Kidney capillary endothelial cell (primary cell): ENCODE data around the gene S100A7A.
"Not testable (repeated sequence)": the region's sequence is repeated elsewhere in the genome, so short reads cannot be mapped to it uniquely, and the experiment has no call there.

ENCODE experiments used
- DNase-seq: peaks from one replicate; pipeline ENCODE4 v3.0.0-alpha.2; 2018; ENCODE audit warnings: low spot score

The S100A7A gene

DNA sequence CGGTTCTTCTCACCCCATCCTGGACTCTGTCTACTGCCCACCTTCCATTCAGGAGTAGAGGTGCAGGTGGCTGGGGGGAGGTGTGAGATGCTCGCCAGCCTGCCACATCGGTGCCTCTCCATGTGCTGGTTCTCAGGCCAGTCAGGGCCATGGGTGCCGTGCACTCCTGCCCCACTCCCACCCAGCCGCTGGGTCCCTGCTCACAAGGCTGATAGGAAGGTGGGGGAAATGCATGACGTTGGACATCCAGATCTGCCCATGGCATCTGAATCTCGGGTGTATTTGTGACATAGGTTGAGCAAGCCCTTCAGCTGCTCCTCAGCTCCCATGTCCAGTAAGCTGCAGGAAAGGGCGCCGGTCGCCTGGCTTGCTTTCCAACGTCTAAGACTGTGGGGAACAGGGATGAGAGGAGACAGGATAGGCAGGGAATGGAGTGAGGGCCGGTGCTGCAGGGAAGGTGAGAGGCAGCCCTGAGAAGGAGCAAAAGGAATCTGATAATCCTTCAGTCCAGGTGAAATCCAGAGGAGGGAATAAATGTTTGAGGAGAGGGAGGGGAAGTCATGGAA lies 11.8 kb downstream of the S100A7A start:
- no peak for DNase-seq

GRCh38 chr1:153428791-153429190 lies 12.5 kb downstream of the S100A7A start:
- DNase-seq: no peak

DNA sequence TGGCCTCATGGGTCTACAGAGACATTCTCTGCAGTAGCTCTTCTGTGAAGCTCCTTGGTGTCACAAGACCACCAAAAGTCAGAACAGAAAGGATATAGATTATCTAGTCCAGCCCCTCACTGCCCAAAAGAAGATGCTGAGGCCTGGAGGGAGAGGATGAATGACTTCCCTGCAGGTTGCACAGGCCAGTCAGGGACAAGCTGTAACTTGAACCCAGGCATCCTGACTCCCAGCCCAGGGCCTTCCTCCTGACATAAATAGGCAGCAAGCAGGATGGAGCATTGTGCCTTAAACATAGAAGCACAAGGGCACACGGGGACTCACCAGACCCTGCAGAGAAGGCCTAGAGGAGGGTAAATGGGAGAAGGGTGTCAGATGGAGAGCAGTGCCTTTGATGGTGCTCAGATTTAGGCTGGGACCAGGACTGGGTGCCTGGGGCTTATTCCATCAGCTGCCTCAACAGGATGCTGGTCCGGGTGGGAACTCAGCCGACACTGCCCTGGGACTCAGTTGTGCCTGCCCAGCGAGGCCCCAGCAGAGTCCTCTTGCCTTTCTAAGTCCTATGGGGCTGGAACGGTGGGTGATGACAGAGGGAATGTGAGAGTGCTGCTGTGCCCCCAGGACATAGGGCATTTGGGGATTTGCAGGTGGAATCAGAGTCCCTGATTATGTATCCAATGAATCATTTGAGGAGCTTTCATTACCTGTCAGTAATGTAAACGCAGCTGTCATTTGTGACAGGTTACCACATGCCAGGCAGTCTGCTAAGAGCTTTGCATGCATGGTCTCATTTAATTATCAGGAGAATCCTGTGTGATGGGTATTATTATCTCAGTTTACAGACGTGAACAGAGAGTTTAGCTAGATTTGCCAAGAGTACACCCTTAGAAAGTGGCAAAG lies 13.2 kb downstream of the S100A7A start:
- no peak for DNase-seq

DNA sequence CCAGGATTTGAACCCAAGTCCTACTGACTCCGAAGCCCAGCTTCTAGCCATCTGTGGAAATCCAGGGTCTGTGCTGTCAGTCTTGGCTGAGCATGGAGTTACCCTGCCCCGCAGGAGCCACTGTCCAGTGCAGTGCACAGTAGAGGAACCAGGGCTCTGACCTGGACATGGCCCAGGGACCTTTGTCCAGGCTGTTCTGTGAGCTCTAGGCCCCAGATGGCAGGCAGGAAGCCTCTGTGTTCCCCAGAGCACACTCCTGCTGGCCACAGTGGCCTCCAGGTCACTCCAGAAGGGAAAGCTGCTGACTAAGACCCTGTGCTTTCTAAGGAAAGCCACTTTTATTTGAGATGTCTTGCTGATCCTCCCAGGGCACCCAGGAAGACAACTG lies 13.8 kb downstream of the S100A7A start:
- DNase-seq: no peak

GRCh38 chr1:153430561-153430960 lies 14.2 kb downstream of the S100A7A start:
- DNase-seq: no peak

DNA sequence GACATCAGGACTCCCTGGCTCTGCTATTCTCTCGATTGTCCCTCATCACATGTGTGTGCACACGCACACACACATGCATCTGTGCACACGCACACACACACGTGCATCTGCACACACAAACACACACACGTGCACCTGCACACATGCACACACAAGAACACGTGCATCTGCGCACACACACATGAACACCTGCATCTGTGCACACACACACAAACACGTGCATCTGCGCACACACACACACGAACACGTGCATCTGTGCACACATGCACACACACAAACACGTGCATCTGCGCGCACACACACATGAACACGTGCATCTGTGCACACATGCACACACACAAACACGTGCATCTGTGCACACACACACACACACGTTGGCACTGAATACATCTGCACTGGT lies 14.7 kb downstream of the S100A7A start:
- DNase-seq: no peak

DNA sequence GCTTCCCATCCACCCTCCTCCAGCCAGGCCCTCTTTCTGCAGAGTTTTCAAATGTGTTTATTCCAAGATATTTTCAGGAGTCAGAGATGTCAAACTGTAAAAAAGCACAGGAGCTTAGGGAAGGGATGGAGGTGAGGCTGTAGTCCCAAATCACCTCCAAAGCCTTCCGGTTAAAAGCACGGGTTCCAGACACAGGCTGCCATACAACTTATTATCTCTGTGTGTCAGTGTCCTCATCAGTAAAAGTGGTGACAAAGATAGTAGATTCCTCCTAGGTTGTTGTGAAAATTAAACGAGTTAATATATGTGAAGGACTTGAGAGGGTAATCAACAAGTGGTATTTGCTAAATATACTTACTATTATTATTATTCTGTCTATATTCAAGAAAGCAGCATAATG lies 15.1 kb downstream of the S100A7A start:
- no peak for DNase-seq

GRCh38 chr1:153431928-153432327 lies 15.6 kb downstream of the S100A7A start:
- no peak for DNase-seq

- DNase-seq: no peak
Observed at GRCh38 chr1:153432874-153433681, 16.8 kb downstream of the S100A7A start.

DNA sequence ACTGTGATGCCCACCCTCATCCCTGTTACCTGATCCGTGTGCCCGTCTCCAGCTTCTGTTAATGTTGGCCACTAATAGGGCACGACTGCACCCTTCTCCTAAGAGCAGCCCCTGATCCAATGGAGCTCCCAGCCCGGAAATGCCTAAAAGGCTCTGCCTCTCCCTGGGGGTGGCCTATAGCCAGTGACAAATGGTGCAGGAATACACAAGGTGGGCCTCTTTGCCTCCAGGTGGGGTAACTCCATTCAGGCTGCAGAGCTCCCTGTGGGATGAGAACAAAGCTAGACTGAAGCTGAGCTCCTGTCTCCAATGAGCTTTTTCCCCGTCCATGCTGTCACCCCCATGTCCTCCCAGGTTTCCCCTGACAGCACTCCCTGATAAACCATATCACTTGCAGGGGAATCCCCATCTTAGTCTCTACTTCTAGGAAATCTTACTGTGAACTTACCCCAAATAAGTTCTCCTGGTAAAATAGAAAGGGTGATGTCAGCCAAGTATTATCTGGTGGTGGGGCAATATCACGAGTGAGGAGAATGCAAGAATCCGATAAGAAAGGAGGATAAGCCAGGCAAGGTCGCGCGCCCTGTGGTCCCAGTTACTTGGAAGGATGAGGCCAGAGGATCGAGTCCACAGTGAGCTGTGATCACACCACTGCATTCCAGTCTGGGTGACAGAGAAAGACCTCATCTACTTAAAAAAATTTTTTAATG lies 18.6 kb downstream of the S100A7A start:
- DNase-seq: no peak

DNA sequence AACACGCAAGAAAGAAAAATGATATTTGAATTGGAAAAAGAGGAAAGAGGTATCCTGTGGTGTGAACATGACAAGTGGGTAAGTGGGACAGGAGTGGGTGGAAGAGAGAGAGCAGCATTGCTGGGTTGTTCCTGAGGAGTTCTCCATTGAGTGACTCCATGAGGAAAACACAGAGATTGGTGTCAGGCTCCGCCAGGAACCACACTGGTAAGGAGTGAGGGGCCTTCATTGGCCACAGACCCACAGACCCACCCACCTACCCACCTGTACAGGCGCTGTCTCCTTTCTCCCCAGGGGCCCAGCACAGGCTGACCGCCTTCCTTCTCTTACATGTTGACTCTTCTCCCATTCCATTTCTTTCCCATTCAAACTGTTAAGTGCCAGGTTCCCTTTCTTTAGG lies 20.9 kb downstream of the S100A7A start:
- no peak for DNase-seq

GRCh38 chr1:153438599-153438998 lies 22.3 kb downstream of the S100A7A start:
- DNase-seq: no peak

DNA sequence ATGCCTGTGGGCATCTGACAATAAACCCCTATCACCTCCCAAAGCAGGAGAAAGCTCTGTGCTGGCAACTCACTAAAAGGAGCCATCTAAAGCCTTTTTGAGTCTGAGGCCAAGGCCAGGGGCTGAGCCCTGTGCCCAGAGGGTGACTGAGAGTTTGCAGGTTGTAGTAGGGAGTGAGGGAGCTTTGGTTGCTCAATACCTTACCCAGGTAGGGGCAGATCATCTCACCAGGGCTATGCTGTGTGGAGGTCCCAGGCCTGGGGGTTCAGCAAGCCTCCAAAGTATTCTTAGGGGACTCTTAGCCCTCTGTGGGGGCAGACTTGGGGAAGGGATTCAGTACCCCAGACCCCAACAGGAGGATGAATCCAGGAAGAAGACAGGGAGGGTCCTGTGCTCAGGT lies 23.0 kb downstream of the S100A7A start:
- no peak for DNase-seq

DNA sequence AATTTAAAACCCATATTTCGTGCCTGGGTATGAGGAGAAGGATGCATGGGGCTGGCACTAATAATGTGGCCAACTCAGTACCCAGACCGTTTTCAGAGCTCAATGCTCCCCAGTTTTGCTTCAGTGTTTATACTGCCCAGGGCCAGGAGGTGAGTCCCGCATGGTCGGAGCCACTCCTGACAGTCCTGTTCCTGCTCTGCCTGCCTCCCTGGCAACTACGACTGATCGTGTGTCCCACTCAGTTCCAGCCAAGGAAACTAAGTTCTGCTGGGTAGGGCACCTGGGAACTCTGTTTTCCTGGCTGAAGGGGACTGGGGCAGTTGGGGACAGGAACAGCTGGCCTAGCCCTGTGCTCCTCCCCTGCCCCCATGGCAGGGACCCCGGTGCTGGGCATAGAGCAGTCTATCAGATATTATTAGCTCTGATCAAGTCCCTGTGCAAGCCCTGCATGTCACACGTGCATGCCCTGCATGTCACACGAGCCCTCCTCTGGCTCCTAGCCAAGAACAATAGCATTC lies 25.0 kb downstream of the S100A7A start:
- DNase-seq: no peak

- no peak for DNase-seq
Observed at GRCh38 chr1:153443486-153443885, 27.2 kb downstream of the S100A7A start.

DNA sequence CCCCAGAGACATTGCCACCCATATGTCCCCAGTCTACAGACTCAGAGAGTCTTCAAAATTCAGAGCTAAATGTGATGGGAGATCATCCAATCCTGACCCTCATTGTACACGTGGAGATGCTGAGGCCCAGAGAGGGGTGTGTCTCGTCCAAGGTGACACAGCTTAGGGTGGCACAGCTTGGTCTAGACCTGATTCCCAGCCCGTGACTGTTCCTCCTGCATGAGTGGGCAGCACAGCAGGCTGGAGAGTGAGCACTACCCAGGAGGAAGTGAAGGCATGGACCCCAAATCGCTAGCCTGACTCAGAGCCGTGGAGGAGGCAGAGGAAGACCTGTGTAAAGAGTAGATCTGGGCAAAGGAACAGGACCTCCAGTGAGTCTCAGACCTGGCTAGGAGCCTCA lies 27.8 kb downstream of the S100A7A start:
- DNase-seq: no peak

DNA sequence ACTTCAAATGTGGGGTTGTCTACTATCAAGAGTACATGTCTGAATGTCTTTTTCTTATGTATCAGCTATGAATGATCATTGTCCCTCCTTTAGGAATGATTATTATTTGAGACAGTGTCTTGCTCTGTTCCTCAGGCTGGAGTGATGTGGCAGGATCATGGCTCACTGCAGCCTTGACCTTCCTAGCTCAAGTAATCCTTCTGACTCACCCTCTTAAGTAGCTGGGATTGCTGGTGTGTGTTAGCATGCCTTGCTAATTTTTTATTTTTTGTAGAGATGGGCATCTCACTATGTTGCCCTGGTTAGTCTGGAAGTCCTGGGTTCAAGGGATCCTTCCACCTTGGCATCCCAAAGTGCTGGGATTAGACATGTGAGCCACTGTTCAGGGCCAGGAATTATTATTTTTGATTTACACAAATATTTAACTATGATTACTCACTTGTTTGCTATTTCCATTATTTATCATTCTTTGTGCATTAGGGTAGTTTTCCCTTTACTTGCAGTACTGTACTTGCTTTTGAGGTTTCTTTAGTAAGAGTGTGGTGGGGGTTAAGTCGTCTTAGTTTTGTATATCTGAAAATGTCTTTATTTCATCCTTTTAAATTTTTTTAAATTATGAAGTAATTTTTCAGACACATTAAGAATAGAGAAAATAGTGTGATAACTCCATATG lies 31.3 kb downstream of the S100A7A start:
- no peak for DNase-seq

DNA sequence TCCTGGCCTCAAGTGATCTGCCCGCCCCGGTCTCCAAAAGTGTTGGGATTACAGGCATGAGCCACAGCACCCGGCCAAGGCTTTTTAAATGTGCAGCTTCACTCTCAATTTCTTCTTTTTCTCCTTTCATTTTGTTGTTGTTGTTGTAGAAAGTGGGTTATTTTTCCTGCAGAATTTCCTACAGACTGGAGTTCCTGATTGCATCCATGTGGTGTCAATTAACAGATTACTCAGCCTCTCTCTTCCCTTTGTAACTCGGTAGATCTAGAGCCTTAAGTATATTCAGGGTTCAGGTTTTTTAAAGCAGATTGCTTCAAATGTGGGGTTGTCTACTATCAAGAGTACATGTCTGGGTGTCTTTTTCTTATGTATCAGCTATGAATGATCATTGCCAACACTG lies 32.5 kb downstream of the S100A7A start:
- DNase-seq: not testable (repeated sequence)

- no peak for DNase-seq
Observed at GRCh38 chr1:153456396-153456795, 40.1 kb downstream of the S100A7A start.

- DNase-seq: no peak
Observed at GRCh38 chr1:153459655-153460054, 43.3 kb downstream of the S100A7A start.

- no peak for DNase-seq
Observed at GRCh38 chr1:153460551-153460950, 44.2 kb downstream of the S100A7A start, which contains the start of gene S100A7. Gene S100A7 (minus strand): TSS chr1:153460651. CDS start chr1:153459013, 1,638 bp downstream.
